CD4-positive, CD25-positive, alpha-beta regulatory T cell (primary cell): Measurements from ENCODE around the gene CACNB4. TPM values are rescaled to one million over a fixed set of nuclear protein-coding genes. Genes with fewer than 3 reads are reported as not detected.
A peak's percentile ranks its signal among the peaks of the same experiment; 100 is the strongest.

Source experiments
- ATAC-seq, 2 donors: fragments of 150-1000 bp; cut with Tn5 transposase; one replicate each; pipeline ENCODE4 v1.10.0; 2021; ENCODE audit warnings: low read depth in 2 of 2, moderate number of reproducible peaks in 2 of 2, moderate library complexity in 1 of 2
- DNase-seq, 3 donors: peaks; one replicate each; pipeline versions ENCODE4 v3.0.0 to v3.0.0-alpha.2; 2012 to 2022; ENCODE audit warnings: mixed read lengths in 1 of 3
- H3K27ac ChIP-seq: one replicate; pipeline ENCODE4 v1.7.0; 2013; ENCODE audit warnings: mild to moderate bottlenecking, low read length; ENCODE audit not compliant: insufficient read depth, poor library complexity, severe bottlenecking
- H3K27me3 ChIP-seq: one replicate; pipeline ENCODE4 v1.7.0; 2013; ENCODE audit warnings: low read length; ENCODE audit not compliant: control insufficient read depth, insufficient read depth
- H3K36me3 ChIP-seq: one replicate; pipeline ENCODE4 v1.7.0; 2013; ENCODE audit warnings: mild to moderate bottlenecking, low read length, moderate library complexity; ENCODE audit not compliant: control insufficient read depth, insufficient read depth
- H3K4me1 ChIP-seq: 2 replicates; pipeline ENCODE4 v1.7.0; 2013; ENCODE audit warnings: mild to moderate bottlenecking, low read length; ENCODE audit not compliant: insufficient read depth, control insufficient read depth, poor library complexity, severe bottlenecking
- H3K4me3 ChIP-seq: one replicate; pipeline ENCODE4 v1.7.0; 2013; ENCODE audit warnings: low read depth, mild to moderate bottlenecking, low read length, moderate library complexity
- H3K9me3 ChIP-seq, 2 experiments: 1 replicate in 1 of 2; 2 replicates in 1 of 2; pipeline ENCODE4 v1.7.0; 2013; ENCODE audit warnings: low read length in 2 of 2, mild to moderate bottlenecking in 1 of 2, moderate library complexity in 1 of 2; ENCODE audit not compliant: control insufficient read depth in 2 of 2
- H3K27ac Mint-ChIP-seq, 3 donors: one replicate each; pipeline ENCODE4 v1.8.0; 2020 to 2022; ENCODE audit warnings: mild to moderate bottlenecking in 3 of 3, mixed read lengths in 3 of 3, moderate library complexity in 2 of 3
- H3K27me3 Mint-ChIP-seq: one replicate; pipeline ENCODE4 v1.8.0; 2022; ENCODE audit warnings: mild to moderate bottlenecking, mixed read lengths
- H3K36me3 Mint-ChIP-seq: one replicate; pipeline ENCODE4 v1.8.0; 2020; ENCODE audit warnings: mixed read lengths
- H3K4me1 Mint-ChIP-seq, 4 donors: one replicate each; pipeline ENCODE4 v1.8.0; 2020 to 2022; ENCODE audit warnings: mixed read lengths in 4 of 4, mild to moderate bottlenecking in 1 of 4
- H3K4me3 Mint-ChIP-seq, 4 donors: one replicate each; pipeline ENCODE4 v1.8.0; 2020 to 2022; ENCODE audit warnings: mild to moderate bottlenecking in 4 of 4, mixed read lengths in 4 of 4, moderate library complexity in 3 of 4
- H3K9me3 Mint-ChIP-seq, 7 donors: one replicate each; pipeline ENCODE4 v1.8.0; 2020 to 2022; ENCODE audit warnings: mixed read lengths in 7 of 7, mild to moderate bottlenecking in 3 of 7, moderate library complexity in 2 of 7
- polyA plus RNA-seq, 4 donors: library from polyadenylated mRNA; unstranded; fragments of 300-500 nt; fragmentation: Illumina TruSeq; gene quantifications; one replicate each; pipeline ENCODE4 v1.2.3, GENCODE V29; 2021
- total RNA-seq: library from RNA; stranded (reverse); gene quantifications from one replicate; pipeline ENCODE4 v1.2.3, GENCODE V29; 2022

The CACNB4 gene
- total and polyA plus RNA-seq, 5 donors from 2014 or later = 0.30 TPM; not detected in 4

- Histone ChIP-seq H3K4me3 (no peak overlapping the region), H3K9me3 (no peaks in the 10 kb centered on the region), H3K27me3 (no peaks in the 10 kb centered on the region), H3K27ac (no peak overlapping the region), H3K4me1 (no peaks in the 10 kb centered on the region), H3K36me3 (no peaks in the 10 kb centered on the region)
- no peak for ATAC-seq
- Mint-ChIP-seq H3K36me3 (no peaks in the 10 kb centered on the region), H3K27me3 (peaks cover 10% of the 10 kb centered on the region), H3K4me3 (no peak overlapping the region), H3K27ac (no peak overlapping the region), H3K9me3 (peaks cover 0 to 4% (median 0%) of the 10 kb centered on the region in 7 donors), H3K4me1 (no peaks in the 10 kb centered on the region)
- no peak for DNase-seq
These were observed 191.3 kb downstream of the CACNB4 start for GRCh38 chr2:151907286-151908203.

- H3K36me3 Mint-ChIP-seq = no peaks in the 10 kb centered on the region
- H3K27ac Mint-ChIP-seq = no peak overlapping the region
- no peak overlapping the region for H3K4me3 Mint-ChIP-seq
- H3K4me1 Mint-ChIP-seq = no peaks in the 10 kb centered on the region
- Histone ChIP-seq H3K4me1 (no peaks in the 10 kb centered on the region), H3K27me3 (no peaks in the 10 kb centered on the region), H3K27ac (no peak overlapping the region), H3K4me3 (no peak overlapping the region), H3K36me3 (no peaks in the 10 kb centered on the region), H3K9me3 (no peaks in the 10 kb centered on the region)
- DNase-seq = no peak
- ATAC-seq = no peak
- peaks cover 14% of the 10 kb centered on the region for H3K27me3 Mint-ChIP-seq
- H3K9me3 Mint-ChIP-seq = peaks cover 0 to 2% (median 0%) of the 10 kb centered on the region in 7 donors
These were observed 192.2 kb downstream of the CACNB4 start for GRCh38 chr2:151906633-151906998.

GRCh38 chr2:151905963-151906632 lies 192.7 kb downstream of the CACNB4 start:
- Histone ChIP-seq H3K27me3 (no peaks in the 10 kb centered on the region), H3K36me3 (no peaks in the 10 kb centered on the region), H3K27ac (no peak overlapping the region), H3K4me3 (no peak overlapping the region), H3K4me1 (no peaks in the 10 kb centered on the region), H3K9me3 (no peaks in the 10 kb centered on the region)
- no peak overlapping the region for H3K27ac Mint-ChIP-seq
- no peak for ATAC-seq
- no peaks in the 10 kb centered on the region for H3K4me1 Mint-ChIP-seq
- H3K36me3 Mint-ChIP-seq = no peaks in the 10 kb centered on the region
- peaks cover 0 to 2% (median 0%) of the 10 kb centered on the region in 7 donors for H3K9me3 Mint-ChIP-seq
- no peak for DNase-seq
- peaks cover 14% of the 10 kb centered on the region for H3K27me3 Mint-ChIP-seq
- H3K4me3 Mint-ChIP-seq = no peak overlapping the region

- Histone ChIP-seq H3K36me3 (no peaks in the 10 kb centered on the region), H3K4me1 (no peaks in the 10 kb centered on the region), H3K27ac (no peak overlapping the region), H3K4me3 (no peak overlapping the region), H3K9me3 (no peaks in the 10 kb centered on the region), H3K27me3 (no peaks in the 10 kb centered on the region)
- Mint-ChIP-seq H3K9me3 (peaks cover 0 to 2% (median 0%) of the 10 kb centered on the region in 7 donors), H3K27ac (peak overlapping the region in 1 of 3 donors; percentile 55), H3K27me3 (peaks cover 14% of the 10 kb centered on the region), H3K4me1 (no peaks in the 10 kb centered on the region), H3K4me3 (no peak overlapping the region), H3K36me3 (no peaks in the 10 kb centered on the region)
- no peak for DNase-seq
- ATAC-seq = no peak
These were observed 194.0 kb downstream of the CACNB4 start for GRCh38 chr2:151904807-151905206.

GRCh38 chr2:151904021-151904420 lies 194.8 kb downstream of the CACNB4 start:
- Mint-ChIP-seq H3K9me3 (peaks cover 0 to 2% (median 0%) of the 10 kb centered on the region in 7 donors), H3K36me3 (no peaks in the 10 kb centered on the region)
- no peak for ATAC-seq

GRCh38 chr2:151902829-151903228 lies 196.0 kb downstream of the CACNB4 start:
- H3K4me1 Mint-ChIP-seq = no peaks in the 10 kb centered on the region
- no peak for ATAC-seq
- no peak overlapping the region for H3K4me3 Mint-ChIP-seq
- no peaks in the 10 kb centered on the region for H3K4me1 ChIP-seq
- H3K27ac ChIP-seq = no peak overlapping the region
- no peak overlapping the region for H3K27ac Mint-ChIP-seq
- H3K9me3 ChIP-seq = no peaks in the 10 kb centered on the region
- H3K36me3 Mint-ChIP-seq = no peaks in the 10 kb centered on the region
- no peaks in the 10 kb centered on the region for H3K36me3 ChIP-seq
- peaks cover 12% of the 10 kb centered on the region for H3K27me3 Mint-ChIP-seq
- H3K27me3 ChIP-seq = no peaks in the 10 kb centered on the region
- H3K9me3 Mint-ChIP-seq = peaks cover 0 to 2% (median 0%) of the 10 kb centered on the region in 7 donors
- H3K4me3 ChIP-seq = no peak overlapping the region
- no peak for DNase-seq

More at GRCh38 chr2:151904021-151904420, 194.8 kb downstream of the CACNB4 start:
- Histone ChIP-seq H3K27ac (no peak overlapping the region), H3K4me3 (no peak overlapping the region), H3K36me3 (no peaks in the 10 kb centered on the region), H3K9me3 (no peaks in the 10 kb centered on the region), H3K27me3 (no peaks in the 10 kb centered on the region), H3K4me1 (no peaks in the 10 kb centered on the region)
- no peak for DNase-seq
- Mint-ChIP-seq H3K4me3 (peak overlapping the region in 1 of 4 donors; percentile 72), H3K27ac (no peak overlapping the region), H3K27me3 (peaks cover 14% of the 10 kb centered on the region), H3K4me1 (no peaks in the 10 kb centered on the region)

- H3K27ac ChIP-seq = no peak overlapping the region
- no peaks in the 10 kb centered on the region for H3K36me3 ChIP-seq
- no peak overlapping the region for H3K4me3 Mint-ChIP-seq
- no peaks in the 10 kb centered on the region for H3K36me3 Mint-ChIP-seq
- no peak overlapping the region for H3K4me3 ChIP-seq
- ATAC-seq = no peak
- no peaks in the 10 kb centered on the region for H3K4me1 Mint-ChIP-seq
- peaks cover 6% of the 10 kb centered on the region for H3K27me3 Mint-ChIP-seq
- no peaks in the 10 kb centered on the region for H3K9me3 ChIP-seq
- H3K27me3 ChIP-seq = no peaks in the 10 kb centered on the region
- H3K9me3 Mint-ChIP-seq = no peaks in the 10 kb centered on the region
- DNase-seq = no peak
- H3K27ac Mint-ChIP-seq = no peak overlapping the region
- H3K4me1 ChIP-seq = no peaks in the 10 kb centered on the region
These were observed 198.5 kb downstream of the CACNB4 start for GRCh38 chr2:151900331-151900730.
